Stomach (tissue), 4 donors: ENCODE data around the gene RNFT1.

Experiments
- POLR2A ChIP-seq, 4 donors: fragments of 450-650 bp; IDR thresholded peaks; one replicate each; pipeline ENCODE4 v1.6.1; 2016; ENCODE audit warnings: antibody characterized with exemption in 4 of 4, control low read depth in 2 of 4, mild to moderate bottlenecking in 1 of 4, moderate library complexity in 1 of 4
- POLR2AphosphoS5 ChIP-seq, 3 donors: sonication (generic); formaldehyde crosslinking; IDR thresholded peaks; one replicate each; pipeline ENCODE4 v1.6.1; 2016; ENCODE audit warnings: antibody characterized with exemption in 3 of 3
- TF ChIP-seq, protein P1 (sequence below), 7 experiments: fragments of 450-650 bp in 4 of 7; fragments of 200-600 bp in 3 of 7; sonication (generic) in 3 of 7; IDR thresholded peaks; one replicate each; pipeline ENCODE4 v1.5.1; 2016 to 2019; ENCODE audit warnings: antibody characterized with exemption in 7 of 7, control low read depth in 2 of 7, mild to moderate bottlenecking in 1 of 7

DNA sequence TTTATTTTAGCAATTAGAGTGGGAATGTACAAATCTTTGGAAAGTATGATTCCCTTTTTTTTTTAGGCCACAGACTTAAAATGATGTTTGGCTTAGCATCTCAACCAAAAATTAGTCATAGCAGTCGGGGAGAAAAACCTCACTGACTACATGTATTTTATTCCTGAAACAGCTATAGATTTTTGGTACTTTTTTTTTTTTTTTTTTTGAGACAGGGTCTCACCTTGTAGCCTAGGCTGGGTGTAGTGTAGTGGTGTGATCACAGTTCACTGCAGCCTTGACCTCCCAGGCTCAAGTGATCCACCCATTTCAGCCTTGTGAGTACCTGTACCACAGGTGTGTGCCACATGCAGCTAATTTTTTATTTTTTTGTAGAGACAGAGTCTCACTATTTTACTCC is 23.4 kb downstream of the RNFT1 start:
- TF ChIP-seq POLR2A (IDR thresholded peaks at IDR 0.05) (no peak), POLR2AphosphoS5 (IDR thresholded peaks at IDR 0.05) (no peak)
- TF ChIP-seq, protein P1, sequence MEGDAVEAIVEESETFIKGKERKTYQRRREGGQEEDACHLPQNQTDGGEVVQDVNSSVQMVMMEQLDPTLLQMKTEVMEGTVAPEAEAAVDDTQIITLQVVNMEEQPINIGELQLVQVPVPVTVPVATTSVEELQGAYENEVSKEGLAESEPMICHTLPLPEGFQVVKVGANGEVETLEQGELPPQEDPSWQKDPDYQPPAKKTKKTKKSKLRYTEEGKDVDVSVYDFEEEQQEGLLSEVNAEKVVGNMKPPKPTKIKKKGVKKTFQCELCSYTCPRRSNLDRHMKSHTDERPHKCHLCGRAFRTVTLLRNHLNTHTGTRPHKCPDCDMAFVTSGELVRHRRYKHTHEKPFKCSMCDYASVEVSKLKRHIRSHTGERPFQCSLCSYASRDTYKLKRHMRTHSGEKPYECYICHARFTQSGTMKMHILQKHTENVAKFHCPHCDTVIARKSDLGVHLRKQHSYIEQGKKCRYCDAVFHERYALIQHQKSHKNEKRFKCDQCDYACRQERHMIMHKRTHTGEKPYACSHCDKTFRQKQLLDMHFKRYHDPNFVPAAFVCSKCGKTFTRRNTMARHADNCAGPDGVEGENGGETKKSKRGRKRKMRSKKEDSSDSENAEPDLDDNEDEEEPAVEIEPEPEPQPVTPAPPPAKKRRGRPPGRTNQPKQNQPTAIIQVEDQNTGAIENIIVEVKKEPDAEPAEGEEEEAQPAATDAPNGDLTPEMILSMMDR (IDR thresholded peaks at IDR 0.05) = no peak
